ENCODE data around the gene SOX10. TPM values are rescaled to one million over a fixed set of nuclear protein-coding genes. Genes with fewer than 3 reads are reported as not detected.

The SOX10 gene
- total RNA-seq, 1 experiment from 2014 or later, result 2.4 TPM

GRCh38 chr22:37967147-37967546, 17.2 kb downstream of the SOX10 start:
- Histone ChIP-seq H3K56ac (ENCODE audit: insufficient read length, low read depth, low read length) (no peak overlapping the region), H3K4me2 (ENCODE audit: insufficient read depth, insufficient read length, low read length) (no peak overlapping the region), H2BK15ac (ENCODE audit: low read depth, low read length) (no peak overlapping the region), H2BK5ac (ENCODE audit: insufficient read length, low read length) (no peak overlapping the region), H2BK120ac (ENCODE audit: low read depth, low read length, poor library complexity, severe bottlenecking) (no peak overlapping the region), H3K18ac (ENCODE audit: insufficient read length, low read depth, low read length) (no peak overlapping the region), H4K8ac (replicated peaks; ENCODE audit: insufficient read length, low read depth, low read length) (no peak overlapping the region), H3K23me2 (ENCODE audit: insufficient read length, low read depth, low read length, poor library complexity, severe bottlenecking) (no peaks in the 10 kb centered on the region), H3K4ac (ENCODE audit: low read depth, low read length) (no peak overlapping the region), H3K4me1 (ENCODE audit: insufficient read depth, low read length) (no peaks in the 10 kb centered on the region; the same call in 1 of the 2 replicates), H3K9me3 (ENCODE audit: control insufficient read depth, low read depth, low read length) (no peaks in the 10 kb centered on the region), H2BK20ac (ENCODE audit: low read depth, low read length, poor library complexity, severe bottlenecking) (no peak overlapping the region), H2AK5ac (ENCODE audit: insufficient read length, low read length) (no peak overlapping the region), H3K14ac (ENCODE audit: insufficient read depth, low read length) (no peak overlapping the region), H3K9ac (ENCODE audit: extremely low read depth, insufficient read length, low read length) (no peak overlapping the region), H4K20me1 (ENCODE audit: control insufficient read depth, insufficient read depth, insufficient read length) (peaks cover 3% of the 10 kb centered on the region), H3K79me1 (ENCODE audit: insufficient read depth, low read depth, low read length, poor library complexity, severe bottlenecking) (no peaks in the 10 kb centered on the region), H2BK12ac (ENCODE audit: insufficient read length, low read depth, low read length) (no peak overlapping the region), H4K91ac (ENCODE audit: insufficient read length, low read depth, low read length) (no peak overlapping the region), H3K27ac (ENCODE audit: insufficient read length, low read depth, low read length) (no peak overlapping the region), H3T11ph (ENCODE audit: low read length) (no peak overlapping the region), H4K5ac (ENCODE audit: insufficient read length, low read depth, low read length) (no peak overlapping the region), H2AFZ (ENCODE audit: low read length) (no peak overlapping the region), H3K79me2 (ENCODE audit: insufficient read depth, low read length) (no peaks in the 10 kb centered on the region), H3K27me3 (ENCODE audit: insufficient read depth, low read length) (no peaks in the 10 kb centered on the region), H3K23ac (ENCODE audit: insufficient read length, low read depth, low read length) (no peak overlapping the region)
- TF ChIP-seq CTCF (conservative IDR thresholded peaks at IDR 0.05), result no peak
- WGBS (ENCODE audit: extremely low coverage, insufficient read length, low lambda C conversion rate), result no CpG with 5 or more reads among the region's 1 CpG
- Mint-ChIP-seq H3K4me1 (peaks cover 30 to 36% of the 10 kb centered on the region in 2 experiments), H3K27ac (peak overlapping the region in 1 of 3 experiments; percentile 31; a peak in 3 of 7 replicates), H3K9me3 (0 out of 5 replicates have a peak, but pooled peaks cover 0 to 3% of the 10 kb centered on the region in 2 experiments), H3K4me3 (no peak overlapping the region; a peak in 2 of 5 replicates), H3K27me3 (ENCODE audit: low read depth) (no peaks in the 10 kb centered on the region; the same call in 1 of the 2 replicates), H3K36me3 (ENCODE audit: insufficient read depth in 1 of 3, low read depth in 3 of 3) (peaks cover 21 to 58% (median 45%) of the 10 kb centered on the region in 3 experiments; a peak in 6 of 7 replicates)
- no peak for DNase-seq

Data from H9 (cell line).